Fibroblast of mammary gland (primary cell): ENCODE data around the gene PTPN4.
A peak's percentile ranks its signal among the peaks of the same experiment; 100 is the strongest.

ENCODE experiments used
- DNase-seq: peaks from one replicate; pipeline ENCODE4 v3.0.0-alpha.2; 2010; ENCODE audit warnings: low read depth
- H3K4me3 ChIP-seq: 2 replicates; pipeline ENCODE4 v1.5.1; 2011; ENCODE audit warnings: low read depth, mild to moderate bottlenecking, low read length, moderate library complexity; ENCODE audit not compliant: control insufficient read depth
- CTCF ChIP-seq: conservative IDR thresholded peaks from 2 replicates; pipeline ENCODE4 v1.5.1; 2011; ENCODE audit warnings: low read depth, low read length, inconsistent platforms; ENCODE audit not compliant: control insufficient read depth, insufficient read depth

Gene PTPN4

GRCh38 chr2:119864318-119864717, 104.6 kb downstream of the PTPN4 start:
- no peak for TF ChIP-seq CTCF
- H3K4me3 ChIP-seq: no peak overlapping the region
- DNase-seq: peak; percentile 11

- no peak for TF ChIP-seq CTCF
- no peak for DNase-seq
Observed at GRCh38 chr2:119871725-119872124, 112.0 kb downstream of the PTPN4 start.

GRCh38 chr2:119873350-119874315, 113.9 kb downstream of the PTPN4 start:
- DNase-seq: peak; percentile 45
- TF ChIP-seq CTCF: no peak
- H3K4me3 ChIP-seq: no peak overlapping the region

More at GRCh38 chr2:119871725-119872124, 112.0 kb downstream of the PTPN4 start:
- no peak overlapping the region for H3K4me3 ChIP-seq

GRCh38 chr2:119879502-119879901, 119.8 kb downstream of the PTPN4 start:
- no peak overlapping the region for H3K4me3 ChIP-seq
- DNase-seq: no peak
- TF ChIP-seq CTCF: no peak

GRCh38 chr2:119888680-119889079, 129.0 kb downstream of the PTPN4 start:
- no peak overlapping the region for H3K4me3 ChIP-seq
- DNase-seq: peak; percentile 92
- no peak for TF ChIP-seq CTCF

- TF ChIP-seq CTCF: no peak
- DNase-seq: no peak
Observed at GRCh38 chr2:119897736-119898395, 138.1 kb downstream of the PTPN4 start.

More at GRCh38 chr2:119897736-119898395, 138.1 kb downstream of the PTPN4 start:
- no peak overlapping the region for H3K4me3 ChIP-seq
